ENCODE data around the gene ITPR2.

GRCh38 chr12:26841085-26841484, 8.1 kb upstream of the ITPR2 start:
- no peak for TF ChIP-seq GABPA (IDR thresholded peaks at IDR 0.05; ENCODE audit: low read depth, low read length)
- no peak for TF ChIP-seq GABPA (CRISPR knock-in tag; IDR thresholded peaks at IDR 0.05; ENCODE audit: low read depth)
- no peak for TF ChIP-seq CHD4 (IDR thresholded peaks at IDR 0.05; ENCODE audit: borderline replicate concordance, low read length)
- no peak for TF ChIP-seq NFYB (CRISPR knock-in tag; IDR thresholded peaks at IDR 0.05)
